Measurements from ENCODE around the gene RPUSD2.

RPUSD2 gene

DNA sequence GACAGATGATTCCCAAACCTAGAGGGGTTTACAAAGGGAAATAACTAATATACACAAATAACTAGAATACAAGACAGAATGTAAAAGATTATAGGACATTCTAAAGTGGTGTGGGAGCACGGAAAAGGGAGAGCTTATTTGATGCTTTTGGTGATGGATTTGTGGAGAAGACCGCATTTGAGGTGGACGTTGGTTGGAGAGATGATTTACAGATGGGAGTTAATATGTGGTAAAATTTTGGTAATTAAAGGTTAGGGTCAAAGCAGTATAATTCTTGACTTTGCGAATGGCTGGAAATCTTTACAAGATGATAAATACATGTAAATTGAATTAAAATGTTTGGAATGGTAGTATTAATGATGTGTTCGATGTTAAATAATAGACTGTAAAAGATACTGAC, 26.1 kb downstream of the RPUSD2 start:
- no peak for DNase-seq (ENCODE audit: insufficient read length)

GRCh38 chr15:40595773-40596172, 26.7 kb downstream of the RPUSD2 start:
- no peak for DNase-seq (ENCODE audit: insufficient read length)
- FAIRE-seq, result no peak
- TF ChIP-seq POLR2A (IDR thresholded peaks at IDR 0.05; ENCODE audit: low read depth, low read length) (no peak), TAF1 (IDR thresholded peaks at IDR 0.05; ENCODE audit: borderline replicate concordance, low read depth, low read length) (no peak), POLR2AphosphoS5 (IDR thresholded peaks at IDR 0.05; ENCODE audit: low read depth, low read length) (no peak)

More for the DNA sequence above, 26.1 kb downstream of the RPUSD2 start:
- no peak for FAIRE-seq
- no peak for TF ChIP-seq POLR2AphosphoS5 (IDR thresholded peaks at IDR 0.05; ENCODE audit: low read depth, low read length)

DNA sequence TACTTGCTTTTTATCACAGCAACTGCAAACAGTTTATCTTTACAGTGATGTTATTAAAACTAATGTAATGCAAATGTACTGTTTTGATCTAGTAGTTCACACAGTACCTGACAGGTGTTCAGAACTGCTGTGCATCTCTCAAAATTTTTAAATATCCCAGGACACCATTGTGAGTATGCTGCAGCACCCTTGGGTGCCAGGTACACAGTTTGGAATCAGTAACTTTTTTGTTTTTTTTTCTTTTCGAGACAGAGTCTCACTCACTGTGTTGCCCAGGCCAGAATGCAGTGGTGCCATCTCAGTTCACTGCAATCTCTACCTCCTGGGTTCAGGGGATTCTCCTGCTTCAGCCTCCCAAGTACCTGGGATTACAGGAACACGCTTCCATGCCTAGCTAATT, 27.9 kb downstream of the RPUSD2 start:
- DNase-seq (ENCODE audit: insufficient read length), result no peak
- no peak for FAIRE-seq
- TF ChIP-seq POLR2A (IDR thresholded peaks at IDR 0.05; ENCODE audit: low read depth, low read length) (no peak), TAF1 (IDR thresholded peaks at IDR 0.05; ENCODE audit: borderline replicate concordance, low read depth, low read length) (no peak), POLR2AphosphoS5 (IDR thresholded peaks at IDR 0.05; ENCODE audit: low read depth, low read length) (no peak)

GRCh38 chr15:40598126-40598525, 29.0 kb downstream of the RPUSD2 start:
- TF ChIP-seq POLR2AphosphoS5 (IDR thresholded peaks at IDR 0.05; ENCODE audit: low read depth, low read length), result no peak
- TF ChIP-seq POLR2A (IDR thresholded peaks at IDR 0.05; ENCODE audit: low read depth, low read length), result no peak
- TF ChIP-seq TAF1 (IDR thresholded peaks at IDR 0.05; ENCODE audit: borderline replicate concordance, low read depth, low read length), result no peak
- FAIRE-seq (no peak), DNase-seq (ENCODE audit: insufficient read length) (no peak)

GRCh38 chr15:40598672-40599071, 29.6 kb downstream of the RPUSD2 start:
- TF ChIP-seq TAF1 (IDR thresholded peaks at IDR 0.05; ENCODE audit: borderline replicate concordance, low read depth, low read length) (no peak), POLR2AphosphoS5 (IDR thresholded peaks at IDR 0.05; ENCODE audit: low read depth, low read length) (no peak), POLR2A (IDR thresholded peaks at IDR 0.05; ENCODE audit: low read depth, low read length) (no peak)
- DNase-seq (ENCODE audit: insufficient read length), result no peak
- no peak for FAIRE-seq

- TF ChIP-seq POLR2A (IDR thresholded peaks at IDR 0.05; ENCODE audit: low read depth, low read length) (no peak), TAF1 (IDR thresholded peaks at IDR 0.05; ENCODE audit: borderline replicate concordance, low read depth, low read length) (no peak)
- DNase-seq (ENCODE audit: insufficient read length), result no peak
- no peak for FAIRE-seq
Measured at GRCh38 chr15:40600956-40601355, 31.9 kb downstream of the RPUSD2 start.

DNA sequence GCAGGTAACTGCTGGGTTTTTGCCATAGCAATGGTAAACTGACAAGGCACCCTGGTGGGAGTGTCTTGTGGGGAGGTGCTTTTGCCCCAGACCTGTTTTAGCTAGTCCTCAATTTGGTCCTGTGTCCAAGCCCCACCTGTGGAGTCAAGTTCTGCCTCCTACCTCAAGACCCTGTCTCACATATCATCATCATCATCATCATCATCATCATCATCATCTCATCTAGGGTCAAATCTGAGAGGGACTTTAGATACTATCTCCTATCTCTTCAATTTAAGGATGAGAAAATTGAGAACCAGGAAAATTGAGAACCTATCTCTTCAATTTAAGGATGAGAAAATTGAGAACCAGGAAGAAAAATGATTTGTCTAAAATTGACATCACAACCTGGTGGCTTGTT, 34.8 kb downstream of the RPUSD2 start:
- FAIRE-seq, result no peak
- no peak for TF ChIP-seq POLR2A (IDR thresholded peaks at IDR 0.05; ENCODE audit: low read depth, low read length)
- TF ChIP-seq POLR2AphosphoS5 (IDR thresholded peaks at IDR 0.05; ENCODE audit: low read depth, low read length), result no peak
- TF ChIP-seq TAF1 (IDR thresholded peaks at IDR 0.05; ENCODE audit: borderline replicate concordance, low read depth, low read length), result no peak

DNA sequence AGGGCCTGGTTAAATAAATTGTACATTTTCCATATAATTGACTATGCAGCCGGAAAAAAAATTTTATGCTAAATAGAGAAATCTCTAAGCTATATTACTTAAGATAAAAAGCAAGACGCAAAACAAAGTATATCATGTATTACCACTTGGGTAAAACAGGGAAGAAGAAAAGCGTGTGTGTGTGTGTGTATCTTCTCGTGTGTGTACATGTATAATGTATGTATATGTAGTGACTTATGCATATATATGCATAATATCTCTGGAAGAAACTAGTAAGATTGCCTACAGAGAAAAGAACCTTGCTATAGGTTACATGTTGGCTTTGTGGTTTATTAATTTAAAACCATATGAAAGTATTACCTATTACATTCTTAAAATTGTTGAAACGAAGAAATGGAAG, 44.0 kb downstream of the RPUSD2 start:
- DNase-seq (ENCODE audit: insufficient read length) (no peak), FAIRE-seq (no peak)
- TF ChIP-seq TAF1 (IDR thresholded peaks at IDR 0.05; ENCODE audit: borderline replicate concordance, low read depth, low read length) (no peak), POLR2A (IDR thresholded peaks at IDR 0.05; ENCODE audit: low read depth, low read length) (no peak), POLR2AphosphoS5 (IDR thresholded peaks at IDR 0.05; ENCODE audit: low read depth, low read length) (no peak)

More for the DNA sequence above, 34.8 kb downstream of the RPUSD2 start:
- no peak for DNase-seq (ENCODE audit: insufficient read length)

GRCh38 chr15:40618023-40618422, 48.9 kb downstream of the RPUSD2 start:
- no peak for TF ChIP-seq POLR2A (IDR thresholded peaks at IDR 0.05; ENCODE audit: low read depth, low read length)
- DNase-seq (ENCODE audit: insufficient read length) (no peak), FAIRE-seq (no peak)

GRCh38 chr15:40618906-40619305, 49.8 kb downstream of the RPUSD2 start:
- TF ChIP-seq POLR2A (IDR thresholded peaks at IDR 0.05; ENCODE audit: low read depth, low read length) (no peak), TAF1 (IDR thresholded peaks at IDR 0.05; ENCODE audit: borderline replicate concordance, low read depth, low read length) (no peak), POLR2AphosphoS5 (IDR thresholded peaks at IDR 0.05; ENCODE audit: low read depth, low read length) (no peak)
- no peak for DNase-seq (ENCODE audit: insufficient read length)
- FAIRE-seq, result no peak

DNA sequence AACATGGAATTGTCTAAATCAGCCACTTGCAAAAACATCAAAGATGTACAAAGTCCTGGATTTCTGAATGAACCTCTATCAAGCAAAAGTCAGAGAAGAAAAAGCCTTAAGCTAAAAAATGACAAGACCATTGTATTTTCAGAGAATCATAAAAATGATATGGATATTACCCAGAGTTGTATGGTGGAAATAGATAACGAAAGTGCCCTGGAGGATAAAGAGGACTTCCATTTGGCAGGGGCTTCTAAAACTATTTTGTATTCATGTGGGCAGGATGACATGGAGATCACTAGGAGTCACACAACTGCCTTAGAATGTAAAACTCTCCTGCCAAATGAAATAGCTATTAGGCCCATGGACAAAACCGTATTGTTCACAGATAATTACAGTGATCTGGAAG, 54.3 kb downstream of the RPUSD2 start:
- DNase-seq (ENCODE audit: insufficient read length) (no peak), FAIRE-seq (no peak)
- TF ChIP-seq POLR2AphosphoS5 (IDR thresholded peaks at IDR 0.05; ENCODE audit: low read depth, low read length) (no peak), POLR2A (IDR thresholded peaks at IDR 0.05; ENCODE audit: low read depth, low read length) (no peak), TAF1 (IDR thresholded peaks at IDR 0.05; ENCODE audit: borderline replicate concordance, low read depth, low read length) (no peak)
